Occipital lobe (tissue), 2 donors: ENCODE results near the gene ARSI. TPM values are rescaled to one million over a fixed set of nuclear protein-coding genes. Genes with fewer than 3 reads are reported as not detected.
"Not testable (repeated sequence)": the region's sequence is repeated elsewhere in the genome, so short reads cannot be mapped to it uniquely, and the experiment has no call there.

ENCODE experiments used
- DNase-seq: peaks from one replicate; lab custom pipeline; 2025; lab: John Stamatoyannopoulos, UW
- total RNA-seq: library from RNA; depleted of rRNA; stranded (reverse); fragments of >200 nt; gene quantifications from one replicate; pipeline ENCODE4 v1.2.3, GENCODE V29; 2014

The ARSI gene
- total RNA-seq, 1 donor from 2014 or later = 0.31 TPM

DNA sequence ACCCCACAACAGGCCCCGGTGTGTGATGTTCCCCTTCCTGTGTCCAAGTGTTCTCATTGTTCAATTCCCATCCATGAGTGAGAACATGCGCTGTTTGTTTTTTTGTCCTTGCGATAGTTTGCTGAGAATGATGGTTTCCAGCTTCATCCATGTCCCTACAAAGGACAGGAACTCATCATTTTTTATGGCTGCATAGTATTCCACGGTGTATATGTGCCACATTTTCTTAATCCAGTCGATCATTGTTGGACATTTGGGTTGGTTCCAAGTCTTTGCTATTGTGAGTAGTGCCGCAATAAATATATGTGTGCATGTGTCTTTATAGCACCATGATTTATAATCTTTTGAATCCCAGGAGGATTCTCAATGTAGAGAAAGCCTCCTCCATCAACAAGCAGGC, 54.2 kb downstream of the ARSI start:
- DNase-seq = not testable (repeated sequence)

DNA sequence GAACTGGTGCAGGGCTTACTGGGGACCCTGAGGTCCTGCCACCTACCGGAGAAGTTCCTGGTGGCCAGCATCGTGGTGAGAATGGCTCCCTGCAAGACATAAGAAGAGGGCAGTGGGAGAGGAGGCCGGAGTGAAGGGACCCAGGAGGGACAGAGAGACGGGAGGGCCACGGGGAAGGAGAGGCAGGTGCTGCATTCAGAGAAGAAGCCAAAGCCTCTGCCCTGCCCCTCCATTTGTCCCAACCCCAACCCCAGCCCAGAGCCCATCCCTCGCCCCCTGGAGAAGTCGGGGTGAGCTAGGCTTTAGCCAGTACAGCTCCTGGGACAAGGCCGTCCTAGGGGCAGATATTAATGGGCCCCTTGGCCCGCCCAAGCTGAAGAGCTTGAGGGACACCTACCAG, 55.0 kb downstream of the ARSI start:
- DNase-seq = no peak

DNA sequence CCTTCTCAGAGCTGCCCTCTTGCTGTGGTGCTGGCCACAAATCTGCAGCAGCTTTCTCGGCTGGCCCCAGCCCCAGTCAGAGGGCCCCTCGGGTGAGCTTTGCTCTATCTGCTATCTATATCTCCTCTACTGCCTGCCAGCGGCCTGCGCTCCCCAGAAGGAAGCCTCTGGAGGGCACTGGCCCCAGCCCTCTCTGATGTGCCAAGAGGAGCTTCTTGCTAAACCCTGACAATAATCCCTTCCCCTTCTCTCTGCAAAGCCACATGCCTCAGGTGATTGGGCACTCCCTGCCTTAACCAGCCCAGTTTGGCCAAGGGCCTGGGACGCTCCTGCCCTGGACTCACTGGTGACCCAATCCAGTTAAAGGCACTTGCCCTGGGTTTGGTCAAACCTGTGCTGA, 55.9 kb downstream of the ARSI start:
- no peak for DNase-seq

DNA sequence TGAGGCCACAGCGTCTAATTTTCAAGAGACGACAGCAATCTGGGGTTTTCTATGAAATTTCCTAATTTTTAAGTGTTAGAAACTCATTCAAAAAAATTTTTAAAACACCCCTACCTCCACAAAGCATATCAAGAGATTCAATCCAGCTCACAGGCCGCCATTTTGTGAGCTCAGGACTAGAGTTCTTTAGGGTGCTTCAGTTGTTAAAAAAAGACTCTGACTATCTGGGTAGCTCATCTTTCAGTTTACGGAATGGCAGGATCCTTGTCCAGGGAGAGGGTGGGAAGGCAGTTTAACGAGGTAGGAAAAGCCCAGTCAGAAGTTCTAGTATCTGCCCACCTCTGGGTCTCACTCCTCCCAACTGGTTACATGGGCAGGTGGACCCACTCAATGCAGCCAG, 56.3 kb downstream of the ARSI start:
- DNase-seq = no peak

Other genes with a start within 250 kb of the ARSI start
- 8.3 TPM for gene CSF1R, start 216.4 kb downstream of the ARSI start, total RNA-seq
- gene PDGFRB, start 147.1 kb downstream of the ARSI start, total RNA-seq = 13.7 TPM
- gene CDX1, start 136.1 kb downstream of the ARSI start, total RNA-seq = not detected
- gene SLC6A7, start 112.8 kb downstream of the ARSI start, total RNA-seq = 0.62 TPM
- gene CAMK2A, start 13.1 kb downstream of the ARSI start, total RNA-seq = 14.0 TPM
- gene TCOF1, start 54.8 kb upstream of the ARSI start, total RNA-seq = 13.6 TPM
- 4.1 TPM for gene CD74, start 110.0 kb upstream of the ARSI start, total RNA-seq
- gene RPS14, start 146.8 kb upstream of the ARSI start, total RNA-seq = 2,126 TPM
- 23.1 TPM for gene NDST1, start 205.2 kb upstream of the ARSI start, total RNA-seq